ENCODE data around the gene SSX3. TPM values are rescaled to one million over a fixed set of nuclear protein-coding genes. Genes with fewer than 3 reads are reported as not detected.
"Not testable (repeated sequence)": the region's sequence is repeated elsewhere in the genome, so short reads cannot be mapped to it uniquely, and the experiment has no call there.

SSX3 gene
- total and polyA plus RNA-seq, 2 of the 4 experiments (the other 2 are of a cell fraction): not detected

DNA sequence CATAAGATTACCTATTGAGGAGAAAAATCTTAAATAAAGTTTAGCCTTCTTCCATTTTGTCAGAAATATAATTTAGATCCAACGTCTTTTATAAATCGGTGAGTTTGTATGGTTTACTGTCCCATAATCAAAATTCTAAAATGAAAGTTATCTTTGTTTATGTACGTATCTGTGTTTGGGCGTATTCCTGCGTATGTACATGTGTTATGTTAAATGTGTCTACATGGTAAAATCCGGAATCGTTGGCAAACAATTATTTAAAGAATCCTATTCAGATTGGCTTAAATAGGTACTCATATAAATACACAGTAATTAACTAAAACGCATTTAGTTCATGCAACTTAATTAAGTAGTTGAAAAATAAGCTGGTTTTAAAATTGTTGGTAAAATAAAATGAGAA is 13.9 kb upstream of the SSX3 start:
- H3K9me1 ChIP-seq (ENCODE audit: insufficient read depth, low read length); H2BK15ac ChIP-seq (ENCODE audit: low read depth, low read length); H2AK9ac ChIP-seq (replicated peaks; ENCODE audit: low read depth, low read length, poor library complexity); H4K20me1 ChIP-seq (ENCODE audit: insufficient read depth, low read length); H3K4me3 ChIP-seq (ENCODE audit: insufficient read depth, low read depth, low read length); POLR2A ChIA-PET (ENCODE audit: unreplicated experiment); H3K36me3 ChIP-seq (ENCODE audit: control insufficient read depth, insufficient read depth, low read length); dilution Hi-C loops (cut with HindIII; ENCODE audit: low sequenced_read_pairs, unreplicated experiment); H2AK5ac ChIP-seq (ENCODE audit: low read depth, low read length); H2BK120ac ChIP-seq (ENCODE audit: low read depth, low read length); H3K9me3 ChIP-seq (ENCODE audit: control insufficient read depth, insufficient read depth, low read length); H3K18ac ChIP-seq (ENCODE audit: low read depth, low read length); CTCF ChIA-PET; in situ Hi-C loops (cut with MboI; ENCODE audit: low sequenced_read_pairs); H3K56ac ChIP-seq (ENCODE audit: extremely low read depth, insufficient read depth, low read length); BruUV-seq (replicated peaks); DNase-seq; H3K9ac ChIP-seq (ENCODE audit: low read depth, low read length); H4K91ac ChIP-seq (ENCODE audit: insufficient read depth, low read depth, low read length); H4K8ac ChIP-seq (ENCODE audit: low read depth in 2 of 2, low read length in 2 of 2); intact Hi-C loops (cut with micrococcal nuclease); H3K23ac ChIP-seq (ENCODE audit: low read depth, low read length); H3K4me2 ChIP-seq (ENCODE audit: low read depth, low read length); H2BK20ac ChIP-seq (ENCODE audit: low read depth, low read length); H3K27me3 ChIP-seq (ENCODE audit: control insufficient read depth, insufficient read depth, low read length); H2AFZ ChIP-seq (replicated peaks; ENCODE audit: low read length, poor library complexity); H3K4ac ChIP-seq (ENCODE audit: low read depth, low read length); ATAC-seq (ENCODE audit: low read depth); H3K4me1 ChIP-seq (ENCODE audit: control insufficient read depth, insufficient read depth, low read length); H4K5ac ChIP-seq (ENCODE audit: low read depth, low read length); H3K79me1 ChIP-seq (ENCODE audit: low read depth in 1 of 2, low read length in 2 of 2); H3K27ac ChIP-seq (ENCODE audit: insufficient read depth, low read length); H2BK5ac ChIP-seq (ENCODE audit: low read depth, low read length, poor library complexity, severe bottlenecking); H3K14ac ChIP-seq (replicated peaks; ENCODE audit: low read depth, low read length): not testable (repeated sequence)
- no CpG with 5 or more reads among the region's 8 CpGs for WGBS, 2 experiments (ENCODE audit: extremely low coverage in 2 of 2, insufficient read length in 1 of 2)

DNA sequence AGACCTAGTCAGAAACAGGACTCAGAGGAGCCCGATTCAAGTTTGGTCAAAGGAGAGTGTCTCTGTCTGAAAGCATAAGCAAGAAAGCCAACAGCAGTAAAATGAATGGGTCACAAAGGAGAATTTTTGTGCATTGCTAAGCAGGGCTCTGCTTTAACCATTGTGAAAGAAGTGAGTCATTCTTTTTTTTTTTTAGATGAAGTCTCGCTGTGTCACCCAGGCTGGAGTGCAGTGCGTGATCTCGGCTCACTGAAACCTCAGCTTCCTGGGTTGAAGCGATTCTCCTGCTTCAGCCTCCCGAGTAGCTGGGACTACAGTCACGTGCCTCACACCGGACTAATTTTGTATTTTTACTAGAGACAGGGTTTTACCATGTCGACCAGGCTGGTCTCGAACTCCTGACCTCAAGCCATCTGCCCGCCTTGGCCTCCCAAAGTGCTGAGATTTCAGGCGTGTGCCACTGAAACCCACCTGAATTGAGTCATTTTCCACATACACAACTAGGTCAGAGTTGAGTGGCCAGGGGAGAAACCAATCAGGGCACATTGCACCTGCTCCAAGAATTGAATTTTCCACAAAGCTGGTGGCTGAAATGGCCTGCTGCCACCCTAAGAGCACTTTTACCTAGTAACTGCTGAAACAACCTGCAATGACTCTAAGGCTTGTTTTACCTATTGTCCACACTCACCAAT is 11.4 kb upstream of the SSX3 start:
- ATAC-seq (ENCODE audit: low read depth); H3K56ac ChIP-seq (ENCODE audit: extremely low read depth, insufficient read depth, low read length); dilution Hi-C loops (cut with HindIII; ENCODE audit: low sequenced_read_pairs, unreplicated experiment): not testable (repeated sequence)

More for the DNA sequence above, 11.4 kb upstream of the SSX3 start:
- H2AK5ac ChIP-seq (ENCODE audit: low read depth, low read length); H3K4me3 ChIP-seq (ENCODE audit: insufficient read depth, low read depth, low read length); H3K27me3 ChIP-seq (ENCODE audit: control insufficient read depth, insufficient read depth, low read length); H4K8ac ChIP-seq (ENCODE audit: low read depth in 2 of 2, low read length in 2 of 2); H2BK120ac ChIP-seq (ENCODE audit: low read depth, low read length); H3K9me1 ChIP-seq (ENCODE audit: insufficient read depth, low read length); H3K4me1 ChIP-seq (ENCODE audit: control insufficient read depth, insufficient read depth, low read length); H3K36me3 ChIP-seq (ENCODE audit: control insufficient read depth, insufficient read depth, low read length); H2BK20ac ChIP-seq (ENCODE audit: low read depth, low read length); in situ Hi-C loops (cut with MboI; ENCODE audit: low sequenced_read_pairs); H2BK15ac ChIP-seq (ENCODE audit: low read depth, low read length); H3K4ac ChIP-seq (ENCODE audit: low read depth, low read length); H3K4me2 ChIP-seq (ENCODE audit: low read depth, low read length); H4K5ac ChIP-seq (ENCODE audit: low read depth, low read length); H2BK5ac ChIP-seq (ENCODE audit: low read depth, low read length, poor library complexity, severe bottlenecking); intact Hi-C loops (cut with micrococcal nuclease); H4K20me1 ChIP-seq (ENCODE audit: insufficient read depth, low read length); H4K91ac ChIP-seq (ENCODE audit: insufficient read depth, low read depth, low read length); BruUV-seq (replicated peaks); H2AFZ ChIP-seq (replicated peaks; ENCODE audit: low read length, poor library complexity); H3K14ac ChIP-seq (replicated peaks; ENCODE audit: low read depth, low read length); DNase-seq; H3K27ac ChIP-seq (ENCODE audit: insufficient read depth, low read length); CTCF ChIA-PET; H2AK9ac ChIP-seq (replicated peaks; ENCODE audit: low read depth, low read length, poor library complexity); H3K9ac ChIP-seq (ENCODE audit: low read depth, low read length); H3K23ac ChIP-seq (ENCODE audit: low read depth, low read length); POLR2A ChIA-PET (ENCODE audit: unreplicated experiment); H3K79me1 ChIP-seq (ENCODE audit: low read depth in 1 of 2, low read length in 2 of 2); H3K18ac ChIP-seq (ENCODE audit: low read depth, low read length); H3K9me3 ChIP-seq (ENCODE audit: control insufficient read depth, insufficient read depth, low read length): not testable (repeated sequence)
- WGBS, 2 experiments (ENCODE audit: extremely low coverage in 2 of 2, insufficient read length in 1 of 2): no CpG with 5 or more reads among the region's 12 CpGs

Data from IMR-90 (cell line).